HG03280 (cell line): ENCODE measurements around the gene NDOR1.

Experiments
- ATAC-seq: cut with Tn5 transposase; IDR thresholded peaks from one replicate; pipeline ENCODE4 v1.9.1; 2021; ENCODE audit warnings: mild to moderate bottlenecking, moderate library complexity; ENCODE audit not compliant: unreplicated experiment

The NDOR1 gene

DNA sequence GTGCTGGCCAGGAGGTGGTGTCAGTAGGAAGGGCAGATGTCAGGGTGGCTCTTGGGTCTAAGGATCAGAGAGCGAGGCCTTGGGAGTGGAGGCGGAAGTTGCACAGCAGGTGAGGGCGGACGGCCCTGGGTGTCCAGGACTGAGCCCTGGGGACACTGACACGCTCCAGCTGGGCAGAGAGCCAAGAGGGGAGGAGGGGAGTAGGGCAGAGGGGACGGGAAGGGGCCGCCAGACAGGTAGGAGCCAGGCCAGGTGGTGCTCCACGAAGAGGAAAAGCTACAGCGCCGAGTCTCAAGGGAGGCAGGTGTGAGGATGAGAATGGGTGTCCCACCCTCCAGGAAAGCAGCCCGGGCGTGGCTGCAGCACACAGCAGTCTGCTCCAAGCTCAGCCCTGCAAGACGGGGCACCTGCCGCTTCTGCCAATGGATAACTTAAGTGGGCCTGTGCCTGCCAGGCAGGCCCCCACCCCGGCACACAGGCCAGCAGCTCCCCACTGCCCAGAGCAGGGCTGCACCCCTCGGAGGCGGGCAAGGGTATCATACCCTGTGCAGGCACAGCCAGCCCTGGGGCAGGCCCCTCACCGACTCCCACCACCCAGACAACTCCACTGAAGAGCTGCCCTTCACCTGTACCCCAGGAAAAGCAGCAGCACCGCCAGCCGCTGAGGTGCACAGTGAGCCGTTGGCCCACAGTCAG is 9.8 kb upstream of the NDOR1 start:
- no peak for ATAC-seq

DNA sequence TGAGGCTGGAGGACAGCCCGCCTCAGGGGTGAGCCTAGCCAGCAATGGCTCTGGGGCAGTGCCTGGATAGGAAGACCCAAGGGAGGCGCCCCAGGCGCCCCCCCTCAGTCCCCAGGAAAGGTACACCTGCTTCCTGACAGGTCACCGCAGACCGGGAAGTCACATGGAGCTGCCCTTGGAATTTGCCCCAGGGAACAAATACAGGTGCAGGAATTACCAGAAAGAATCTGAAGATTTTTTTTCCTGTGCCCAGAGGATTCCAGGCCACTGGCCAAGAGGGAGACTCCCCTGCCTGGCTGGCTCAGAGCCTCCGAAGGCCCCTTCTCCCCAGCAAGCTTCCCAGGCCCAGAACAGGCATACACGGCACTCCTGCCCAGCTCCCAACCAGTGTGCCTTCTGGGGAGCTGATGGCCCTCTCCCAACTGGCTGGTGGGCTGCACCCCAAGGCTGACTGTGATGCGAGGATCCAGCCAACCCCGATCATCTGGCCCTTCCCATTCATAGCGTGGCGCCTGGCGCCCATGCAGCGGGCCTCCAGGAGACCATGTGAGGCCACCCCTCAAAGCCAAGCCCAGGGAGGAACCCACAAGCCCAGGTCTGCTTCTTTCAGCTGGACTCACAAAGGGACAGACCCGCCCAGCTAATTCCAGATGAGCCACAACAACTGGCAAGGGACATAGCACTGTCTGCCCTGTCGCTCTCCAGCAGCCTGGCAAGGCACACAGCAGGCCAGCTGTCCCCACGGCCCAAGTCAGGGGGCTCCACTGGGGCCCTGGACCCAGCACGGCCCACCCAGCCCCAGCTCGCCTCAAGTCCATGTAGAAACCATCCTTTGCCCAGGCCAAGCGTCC is 7.2 kb upstream of the NDOR1 start:
- ATAC-seq, result no peak

DNA sequence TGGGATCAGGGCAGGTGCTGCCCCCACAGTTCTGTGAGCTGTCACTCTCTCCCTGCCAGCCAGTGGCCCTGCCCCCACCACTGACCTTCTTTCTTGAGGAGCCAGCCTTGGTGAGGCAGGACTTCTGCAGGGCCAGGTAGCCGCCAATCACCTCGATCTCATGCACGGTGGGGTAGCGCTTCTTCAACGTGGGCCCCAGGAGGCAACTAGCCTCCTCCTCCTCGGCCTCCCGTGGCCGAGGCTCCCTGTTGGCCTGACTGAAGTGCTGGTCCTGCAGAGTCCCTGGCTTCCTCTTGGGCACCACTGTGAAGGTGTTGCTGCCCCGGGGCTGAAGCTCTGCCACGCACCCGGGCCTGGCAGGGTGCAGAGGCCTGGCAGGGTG is 6.6 kb upstream of the NDOR1 start:
- no peak for ATAC-seq

DNA sequence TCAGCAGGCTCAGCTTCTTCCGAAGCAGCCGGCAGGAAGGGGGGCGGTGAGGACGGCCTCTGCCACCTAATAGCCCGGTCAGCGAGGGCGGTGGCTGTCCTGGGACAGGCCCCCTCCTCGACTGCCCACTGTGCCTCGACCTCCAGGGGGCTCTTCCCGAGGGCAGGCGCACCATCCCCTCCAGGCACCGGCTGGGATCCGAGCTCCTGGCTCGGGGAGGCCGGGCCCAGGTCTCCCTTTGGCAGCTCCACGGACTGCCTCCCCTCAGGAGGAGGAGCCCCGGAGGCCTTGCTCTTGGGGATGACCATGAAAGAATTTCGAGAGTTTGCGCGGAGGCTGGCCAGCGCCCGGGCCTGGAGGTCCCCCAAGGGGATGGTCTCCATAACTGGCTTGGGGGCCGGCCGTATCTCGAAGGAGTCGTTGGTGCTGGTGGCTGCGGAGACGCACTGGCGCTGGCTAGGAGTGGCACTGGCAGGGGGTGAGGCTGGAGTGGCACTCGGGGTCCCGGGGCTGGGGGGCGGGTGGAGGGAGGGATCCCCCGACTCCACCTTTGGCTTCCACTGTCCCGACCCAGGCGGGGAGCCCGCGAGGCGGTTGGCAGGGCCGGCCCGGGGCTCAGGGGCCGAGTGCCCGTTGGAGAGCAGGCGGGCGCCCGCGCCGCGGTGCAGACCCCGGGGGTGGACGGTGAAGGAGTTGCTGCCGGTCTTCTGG is 5.9 kb upstream of the NDOR1 start:
- no peak for ATAC-seq

DNA sequence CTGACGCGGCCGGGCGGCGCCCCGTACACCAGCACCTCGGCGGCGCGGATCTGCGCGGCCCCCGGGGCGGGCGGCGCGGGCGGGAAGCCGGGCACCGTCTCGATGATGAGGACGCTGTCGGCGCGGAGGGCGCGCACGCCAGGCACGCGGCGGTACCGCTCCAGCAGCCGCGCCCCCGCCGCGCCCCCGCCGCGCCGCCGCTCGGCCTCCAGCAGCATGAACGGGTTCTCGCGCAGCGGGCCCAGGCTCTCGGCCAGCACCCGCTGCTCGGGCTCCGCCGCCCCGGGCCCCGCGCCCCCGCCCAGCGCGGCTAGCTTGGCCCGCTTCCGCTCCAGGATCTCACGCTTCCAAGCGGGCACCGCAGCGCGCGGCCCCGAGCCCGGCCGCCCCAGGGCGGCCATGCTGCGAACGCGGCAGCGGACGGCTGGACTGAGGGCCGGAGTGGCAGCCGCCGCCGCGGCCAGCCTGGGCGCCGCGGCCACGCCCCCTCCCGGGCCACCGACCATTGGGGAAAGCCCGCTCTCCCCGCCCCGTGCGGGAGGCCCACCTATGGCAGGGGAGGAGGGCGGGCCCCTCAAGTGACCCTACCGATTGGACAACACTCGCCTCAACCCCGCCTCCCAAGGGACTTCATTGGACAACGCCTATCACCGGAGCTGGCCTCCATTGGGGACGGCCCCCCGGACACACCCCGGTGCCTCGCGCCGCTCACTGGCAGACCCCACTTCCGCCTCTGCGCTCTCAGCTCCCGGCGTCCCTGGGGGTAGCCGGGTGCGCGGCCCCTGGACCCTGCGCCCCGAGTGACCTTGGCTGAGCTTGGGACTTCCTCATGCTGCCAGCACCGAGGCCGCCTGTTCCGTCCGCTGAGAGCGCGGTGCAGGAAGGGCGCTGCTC is 4.9 kb upstream of the NDOR1 start, which contains the start of gene TPRN:
Gene TPRN, minus strand, starts transcription at position 431 of the 894 bp plus-strand sequence. Its CDS starts 30 bp downstream, at position 401.
- ATAC-seq, result peak; percentile 88

DNA sequence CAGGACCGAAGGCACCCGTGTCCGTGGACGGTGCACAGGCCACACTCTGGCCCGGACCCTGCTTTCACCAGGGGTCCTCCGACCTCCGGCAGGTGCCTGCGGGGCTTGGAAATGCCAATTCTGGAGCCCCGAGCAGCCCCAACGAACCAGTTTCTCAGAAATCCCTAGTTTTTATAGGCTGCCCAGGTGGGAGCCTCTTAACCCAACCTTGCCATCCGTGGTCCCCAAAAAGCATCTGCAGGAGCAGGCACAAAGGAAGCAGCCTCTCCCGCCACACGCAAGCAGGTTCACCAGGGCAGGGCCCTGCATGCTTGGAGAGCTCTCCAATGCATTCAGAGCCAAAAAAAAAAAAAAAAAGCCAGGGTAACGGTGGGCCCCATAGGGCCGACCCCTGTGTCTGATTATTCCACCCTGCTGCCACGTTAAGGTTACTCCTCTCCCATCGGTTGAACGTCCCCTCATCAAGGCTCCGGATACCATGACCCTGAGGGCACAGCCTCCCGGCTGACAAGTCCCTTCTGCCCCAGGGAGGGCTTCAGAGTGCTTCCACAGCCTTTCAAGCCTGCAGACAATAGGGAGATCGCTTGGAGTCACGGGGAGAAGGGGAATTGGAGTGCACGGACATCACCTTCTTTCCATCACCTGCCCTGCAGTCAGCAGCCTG is 4.2 kb upstream of the NDOR1 start:
- no peak for ATAC-seq

DNA sequence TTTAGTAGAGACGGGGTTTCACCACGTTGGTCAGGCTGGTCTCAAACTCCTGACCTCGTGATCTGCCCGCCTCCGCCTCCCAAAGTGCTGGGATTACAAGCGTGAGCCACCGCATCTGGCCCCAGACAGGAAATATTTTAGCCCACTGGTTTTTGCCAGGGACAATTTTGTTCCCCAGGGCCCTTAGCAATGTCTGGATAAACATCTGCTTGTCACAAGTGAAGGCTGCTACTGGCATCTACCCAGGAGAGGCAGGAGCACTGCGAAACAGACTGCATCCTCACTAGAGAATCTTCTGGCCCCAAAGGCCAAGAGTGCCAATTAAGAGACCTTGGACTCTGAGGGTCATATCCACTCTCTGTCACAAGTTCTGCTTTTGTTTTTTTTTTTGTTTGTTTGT is 2.5 kb upstream of the NDOR1 start:
- ATAC-seq, result no peak

DNA sequence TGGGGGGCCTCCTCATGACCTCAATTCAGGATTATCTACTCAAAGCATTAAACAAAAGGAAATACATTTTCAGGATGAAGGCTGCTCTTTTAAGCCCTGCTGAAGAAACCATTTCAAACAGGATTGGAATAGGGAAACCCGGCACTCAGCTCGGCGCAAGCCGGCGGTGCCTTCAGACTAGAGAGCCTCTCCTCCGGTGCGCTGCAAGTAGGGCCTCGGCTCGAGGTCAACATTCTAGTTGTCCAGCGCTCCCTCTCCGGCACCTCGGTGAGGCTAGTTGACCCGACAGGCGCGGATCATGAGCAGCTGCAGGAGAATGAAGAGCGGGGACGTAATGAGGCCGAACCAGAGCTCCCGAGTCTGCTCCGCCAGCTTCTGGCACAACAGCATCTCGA is 772 bp upstream of the NDOR1 start:
- ATAC-seq, result no peak

DNA sequence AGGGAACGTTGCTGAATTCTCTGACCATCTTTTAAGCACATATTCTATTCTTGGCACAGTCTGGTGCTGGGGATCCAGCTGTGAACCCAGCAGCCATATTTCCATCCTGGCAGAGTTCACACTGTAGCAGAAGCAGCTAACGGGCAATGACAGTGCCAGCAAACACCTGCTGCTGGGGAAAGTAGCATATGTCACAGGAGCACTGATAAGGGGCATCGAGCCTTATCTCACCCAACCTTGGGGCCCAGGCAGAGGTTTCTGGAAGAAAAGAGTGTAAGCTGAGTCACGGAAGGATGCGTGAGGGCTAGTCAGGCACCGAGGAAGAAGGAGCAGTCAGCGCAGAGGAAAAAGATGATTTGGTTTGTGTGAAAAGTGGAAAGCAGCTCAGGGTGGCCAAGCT is 1.1 kb downstream of the NDOR1 start:
- no peak for ATAC-seq

DNA sequence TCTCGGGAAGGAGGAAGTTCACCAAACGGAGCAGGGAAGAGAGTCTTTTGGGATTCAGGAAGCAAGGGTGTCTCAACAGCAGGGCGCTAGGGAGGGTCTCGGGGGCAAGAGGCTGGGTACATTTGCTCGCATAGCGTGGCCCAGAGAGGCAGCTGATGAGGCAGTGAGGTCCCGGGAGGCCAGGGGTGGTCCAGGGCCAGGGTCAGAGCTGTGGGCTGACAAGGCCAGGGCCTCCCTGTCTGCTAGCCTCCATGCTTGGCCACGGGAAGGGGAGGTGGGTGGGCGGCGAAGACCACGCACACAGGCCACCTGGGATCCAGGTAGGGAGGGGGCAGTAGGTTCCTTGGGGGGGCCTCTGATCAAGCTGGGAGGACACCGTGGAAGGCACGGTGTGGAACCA is 6.0 kb downstream of the NDOR1 start:
- ATAC-seq, result no peak

DNA sequence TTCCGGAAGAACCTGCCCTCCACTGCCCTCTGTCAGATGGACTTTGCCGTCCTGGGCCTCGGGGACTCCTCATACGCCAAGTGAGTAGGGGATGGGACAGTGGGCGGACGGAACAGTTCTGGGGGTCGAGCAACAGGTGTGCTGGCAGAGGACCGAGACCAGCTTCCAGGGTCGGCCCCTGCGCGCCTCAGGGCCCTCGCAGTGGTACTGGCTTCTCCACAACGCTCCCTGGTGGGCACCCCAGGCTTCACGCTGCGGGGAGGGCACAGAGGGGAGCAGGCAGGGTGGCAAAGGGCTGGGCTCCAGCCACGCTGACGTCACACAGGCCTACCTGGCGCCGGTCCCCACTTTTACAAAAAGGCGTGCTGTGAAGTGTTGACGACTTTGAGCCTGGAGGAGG is 7.0 kb downstream of the NDOR1 start:
- ATAC-seq, result no peak

DNA sequence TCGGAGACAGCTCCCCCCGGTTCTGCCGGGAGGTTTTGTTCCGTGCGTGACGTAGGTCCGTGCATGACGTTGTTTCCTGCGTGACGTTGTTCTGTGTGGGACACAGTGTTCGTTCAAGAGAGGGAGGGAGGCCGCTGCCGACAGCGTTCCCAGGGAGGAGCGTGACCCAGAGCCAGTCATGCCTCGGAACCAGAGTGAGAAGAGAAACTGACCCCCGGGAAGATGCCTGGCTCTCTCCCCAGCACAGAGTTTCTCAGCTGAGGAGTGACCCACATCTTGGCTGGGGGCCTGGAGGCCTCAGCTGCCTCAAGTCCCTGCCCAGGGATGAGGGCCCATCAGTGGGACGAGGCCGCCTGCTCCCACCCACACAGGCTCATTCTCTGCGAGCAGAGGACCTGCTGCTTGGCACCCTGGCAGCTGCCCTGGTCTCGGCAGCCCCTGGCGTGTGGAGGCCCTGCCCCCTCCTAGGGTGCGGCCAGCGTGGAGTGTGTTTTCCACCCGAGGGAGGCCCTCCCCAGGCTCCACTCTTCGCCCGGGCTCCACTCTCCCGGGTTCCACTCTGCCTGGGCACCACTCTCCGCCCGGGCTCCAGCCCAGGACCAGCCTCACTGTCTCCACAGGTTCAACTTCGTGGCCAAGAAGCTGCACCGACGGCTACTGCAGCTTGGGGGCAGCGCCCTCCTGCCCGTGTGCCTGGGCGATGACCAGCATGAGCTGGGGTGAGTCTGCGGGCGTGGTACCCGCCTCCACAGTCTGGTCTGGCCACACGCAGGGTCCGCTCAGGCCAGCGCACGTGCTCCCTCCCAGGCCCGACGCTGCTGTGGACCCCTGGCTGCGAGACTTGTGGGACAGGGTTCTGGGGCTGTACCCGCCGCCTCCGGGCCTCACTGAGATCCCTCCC is 7.9 kb downstream of the NDOR1 start:
- ATAC-seq, result no peak

DNA sequence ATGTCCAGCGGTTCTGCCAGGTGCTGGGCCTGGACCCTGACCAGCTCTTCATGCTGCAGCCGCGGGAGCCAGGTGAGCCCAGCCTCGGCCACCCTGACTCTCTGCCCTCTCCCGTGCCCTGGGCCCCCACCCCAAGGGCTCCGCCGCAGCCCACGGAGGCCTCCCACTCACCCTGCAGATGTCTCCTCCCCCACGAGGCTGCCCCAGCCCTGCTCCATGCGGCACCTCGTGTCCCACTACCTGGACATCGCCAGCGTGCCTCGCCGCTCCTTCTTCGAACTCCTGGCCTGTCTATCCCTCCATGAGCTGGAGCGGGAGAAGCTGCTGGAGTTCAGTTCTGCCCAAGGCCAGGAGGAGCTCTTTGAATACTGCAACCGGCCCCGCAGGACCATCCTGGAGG is 9.1 kb downstream of the NDOR1 start:
- ATAC-seq, result no peak

DNA sequence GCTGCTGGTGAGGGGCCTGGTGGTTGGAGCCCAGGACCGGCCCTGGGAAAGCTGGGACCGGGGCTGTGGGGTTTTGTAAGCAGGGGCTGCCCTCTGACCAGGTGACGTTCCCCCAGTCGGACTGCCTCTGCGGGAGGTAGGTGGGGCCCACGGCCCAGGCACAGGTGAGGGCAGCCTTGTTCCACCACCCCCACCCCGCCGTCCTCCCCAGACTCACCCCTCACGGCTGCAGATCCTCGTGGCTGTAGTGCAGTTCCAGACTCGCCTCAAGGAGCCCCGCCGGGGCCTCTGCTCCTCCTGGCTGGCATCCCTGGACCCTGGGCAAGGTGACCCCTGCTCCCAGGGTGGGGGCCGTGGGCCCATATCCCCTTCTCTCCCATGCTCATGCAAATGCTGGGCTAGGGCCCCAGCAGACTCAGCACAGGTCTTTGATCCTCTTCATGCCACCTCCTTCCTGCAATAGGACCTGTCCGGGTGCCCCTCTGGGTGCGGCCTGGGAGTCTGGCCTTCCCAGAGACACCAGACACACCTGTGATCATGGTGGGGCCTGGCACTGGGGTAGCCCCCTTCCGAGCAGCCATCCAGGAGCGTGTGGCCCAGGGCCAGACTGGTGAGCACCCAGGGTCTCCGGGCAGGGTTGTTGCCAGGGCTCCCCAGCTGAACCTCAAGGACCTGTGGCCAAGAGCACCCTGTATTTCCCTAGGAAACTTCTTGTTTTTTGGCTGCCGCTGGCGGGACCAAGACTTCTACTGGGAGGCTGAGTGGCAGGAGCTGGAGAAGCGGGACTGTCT is 9.9 kb downstream of the NDOR1 start:
- no peak for ATAC-seq

DNA sequence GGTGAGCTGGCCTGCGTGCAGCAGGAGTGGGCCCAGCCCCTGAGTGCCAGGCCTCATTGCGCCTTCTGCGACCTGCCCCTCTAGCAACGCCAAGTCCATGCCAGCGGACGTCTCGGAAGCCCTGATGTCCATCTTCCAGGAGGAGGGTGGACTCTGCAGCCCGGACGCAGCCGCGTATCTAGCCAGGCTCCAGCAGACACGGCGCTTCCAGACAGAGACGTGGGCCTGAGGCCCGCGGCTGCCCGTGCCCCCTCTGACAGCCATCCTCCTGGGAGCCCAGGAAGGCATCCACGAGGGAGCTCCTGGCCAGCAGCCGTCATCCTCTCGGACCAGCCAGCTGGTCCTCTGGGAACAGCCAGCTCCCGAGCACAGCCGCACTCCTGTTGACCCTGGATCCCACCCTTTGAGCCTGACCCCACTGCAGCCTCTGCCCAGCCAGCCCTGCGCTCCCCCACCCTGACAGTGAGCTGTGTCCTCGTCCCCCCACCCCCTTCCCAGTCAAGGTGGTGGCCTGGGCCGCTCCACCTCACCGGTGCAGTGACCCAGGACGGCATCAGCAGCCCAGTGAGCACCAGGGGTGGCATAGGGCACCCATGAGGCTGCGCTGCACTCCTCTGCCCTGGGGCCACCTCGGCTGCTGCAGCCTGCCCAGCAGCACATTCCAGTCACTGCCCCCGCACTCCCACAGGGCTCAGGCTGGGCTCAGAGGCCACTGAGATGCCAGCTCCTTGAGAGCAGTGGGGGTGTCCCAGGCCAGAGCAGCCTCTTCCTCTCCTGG is 10.9 kb downstream of the NDOR1 start:
- ATAC-seq, result no peak

DNA sequence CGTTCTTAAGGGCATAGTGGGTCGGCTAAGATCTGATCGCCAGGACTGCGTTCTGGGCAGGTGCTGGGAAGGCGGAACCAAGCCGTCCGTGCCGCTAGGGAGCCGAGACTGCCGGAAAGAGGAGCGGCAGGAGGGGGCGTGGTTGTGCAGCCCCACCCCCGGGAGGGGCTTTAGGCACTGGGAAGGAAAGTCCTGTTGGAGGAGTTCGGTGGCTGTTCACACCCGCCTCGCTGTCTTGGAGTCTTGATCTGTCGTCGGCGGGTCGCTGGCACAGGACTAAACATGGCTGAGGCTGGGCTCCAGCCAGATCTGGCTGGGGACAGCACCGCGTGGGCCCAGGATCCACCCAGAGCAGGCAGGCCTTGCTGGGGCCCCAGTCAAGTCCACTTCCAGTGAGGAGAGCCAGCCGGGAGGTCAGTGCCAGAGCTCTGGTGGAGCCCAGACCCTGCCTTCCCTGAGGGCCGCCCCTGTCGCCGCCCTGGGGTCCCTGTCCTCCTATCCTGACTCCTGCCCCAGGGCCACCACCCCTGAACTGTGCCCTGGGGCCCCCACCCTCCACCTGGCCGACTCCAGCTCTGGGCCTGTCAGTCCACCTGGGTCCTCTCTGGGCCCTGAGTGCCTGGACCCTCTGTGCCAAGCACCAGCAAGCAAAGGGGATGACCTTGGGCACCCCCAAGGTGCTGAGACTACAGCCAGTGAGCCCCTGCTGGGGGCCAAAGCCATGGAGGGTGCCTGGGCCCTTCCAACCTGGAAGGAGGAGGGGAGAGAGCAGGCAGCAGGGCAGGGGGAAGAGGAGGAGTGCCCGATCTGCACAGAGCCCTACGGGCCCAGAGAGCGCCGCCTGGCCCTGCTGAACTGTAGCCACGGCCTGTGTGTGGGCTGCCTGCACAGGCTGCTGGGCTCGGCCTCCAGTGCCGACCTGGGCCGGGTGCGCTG is 12.0 kb downstream of the NDOR1 start:
- no peak for ATAC-seq
